Endometrial microvascular endothelial cells (primary cell): ENCODE measurements around the gene ZNF358. TPM values are rescaled to one million over a fixed set of nuclear protein-coding genes. Genes with fewer than 3 reads are reported as not detected.

Experiments used
- in situ Hi-C: cut with HindIII; loops from 2 replicates; pipeline ENCODE4 v1.10.0; 2017; ENCODE audit warnings: low sequenced_read_pairs, low pct_unique_long_range_greater_than_20kb; ENCODE audit errors: inconsistent ontology term
- total RNA-seq: library from RNA; depleted of rRNA; stranded (reverse); fragments of >200 nt; gene quantifications from one replicate; pipeline ENCODE4 v1.2.3, GENCODE V29; 2015; ENCODE audit errors: inconsistent ontology term

The ZNF358 gene
- 25.4 TPM for total RNA-seq

- in situ Hi-C loops, result no loop called here
Observed at GRCh38 chr19:7515645-7516151, at the start of gene ZNF358. TSS of gene ZNF358 (plus strand) at chr19:7516103. CDS start at chr19:7519243, 3,140 bp downstream.

- in situ Hi-C loops, result no loop called here
Observed at GRCh38 chr19:7467009-7467989, 48.6 kb upstream of the ZNF358 start.

- in situ Hi-C loops, result no loop called here
Observed at GRCh38 chr19:7468840-7469239, 47.1 kb upstream of the ZNF358 start.

- in situ Hi-C loops, result no loop called here
Observed at GRCh38 chr19:7469669-7470285, 46.1 kb upstream of the ZNF358 start.

GRCh38 chr19:7470540-7471305, 45.2 kb upstream of the ZNF358 start:
- in situ Hi-C loops, result no loop called here

- in situ Hi-C loops, result no loop called here
Observed at GRCh38 chr19:7471696-7472615, 43.9 kb upstream of the ZNF358 start.

GRCh38 chr19:7475665-7476064, 40.2 kb upstream of the ZNF358 start:
- in situ Hi-C loops, result no loop called here

- in situ Hi-C loops, result no loop called here
Observed at GRCh38 chr19:7476241-7476640, 39.7 kb upstream of the ZNF358 start.

GRCh38 chr19:7476777-7477494, 39.0 kb upstream of the ZNF358 start:
- in situ Hi-C loops, result no loop called here

- in situ Hi-C loops, result no loop called here
Observed at GRCh38 chr19:7477758-7478157, 38.1 kb upstream of the ZNF358 start.

- in situ Hi-C loops, result no loop called here
Observed at GRCh38 chr19:7478173-7478842, 37.6 kb upstream of the ZNF358 start.

GRCh38 chr19:7478843-7479227, 37.1 kb upstream of the ZNF358 start:
- in situ Hi-C loops, result no loop called here

- in situ Hi-C loops, result no loop called here
Observed at GRCh38 chr19:7480222-7480969, 35.5 kb upstream of the ZNF358 start.

GRCh38 chr19:7480970-7481255, 35.0 kb upstream of the ZNF358 start:
- in situ Hi-C loops, result no loop called here

- in situ Hi-C loops, result no loop called here
Observed at GRCh38 chr19:7482584-7483439, 33.1 kb upstream of the ZNF358 start.

- in situ Hi-C loops, result no loop called here
Observed at GRCh38 chr19:7483720-7484201, 32.1 kb upstream of the ZNF358 start.
